LNCaP clone FGC (cell line): ENCODE data around the gene HAPLN1.

Experiments used
- DNase-seq: peaks from one replicate; pipeline ENCODE4 v3.0.0-alpha.2; 2011; ENCODE audit warnings: low read depth
- H3K4me3 ChIP-seq: 2 replicates; pipeline ENCODE4 v1.5.1; 2011; ENCODE audit warnings: mild to moderate bottlenecking, low read depth, low read length, control low read depth
- TF ChIP-seq, protein P1 (sequence below): IDR thresholded peaks from 2 replicates; pipeline ENCODE4 v1.5.1; 2012; ENCODE audit warnings: mild to moderate bottlenecking; ENCODE audit not compliant: control insufficient read depth, insufficient read depth; ENCODE audit errors: extremely low read depth

The HAPLN1 gene

DNA sequence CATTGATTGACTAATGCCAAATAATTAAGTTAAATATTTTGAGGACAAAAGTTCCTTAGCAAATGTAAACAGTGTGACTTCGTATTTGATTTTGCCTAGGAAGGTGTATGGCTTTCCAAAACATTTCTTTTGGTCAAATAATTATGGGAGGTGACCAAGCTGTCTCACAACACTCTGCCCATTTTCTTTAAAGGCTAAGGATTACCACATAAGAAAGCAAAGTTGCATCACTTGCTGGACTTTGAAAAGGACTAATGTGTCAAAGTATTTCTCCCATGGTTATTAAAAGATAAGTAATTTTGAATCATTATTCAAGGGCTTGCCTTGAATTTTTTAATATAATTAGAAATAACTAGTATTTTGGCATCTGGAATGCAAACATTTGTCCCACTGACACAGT lies 74.7 kb downstream of the HAPLN1 start:
- H3K4me3 ChIP-seq: no peak overlapping the region
- TF ChIP-seq, protein P1, sequence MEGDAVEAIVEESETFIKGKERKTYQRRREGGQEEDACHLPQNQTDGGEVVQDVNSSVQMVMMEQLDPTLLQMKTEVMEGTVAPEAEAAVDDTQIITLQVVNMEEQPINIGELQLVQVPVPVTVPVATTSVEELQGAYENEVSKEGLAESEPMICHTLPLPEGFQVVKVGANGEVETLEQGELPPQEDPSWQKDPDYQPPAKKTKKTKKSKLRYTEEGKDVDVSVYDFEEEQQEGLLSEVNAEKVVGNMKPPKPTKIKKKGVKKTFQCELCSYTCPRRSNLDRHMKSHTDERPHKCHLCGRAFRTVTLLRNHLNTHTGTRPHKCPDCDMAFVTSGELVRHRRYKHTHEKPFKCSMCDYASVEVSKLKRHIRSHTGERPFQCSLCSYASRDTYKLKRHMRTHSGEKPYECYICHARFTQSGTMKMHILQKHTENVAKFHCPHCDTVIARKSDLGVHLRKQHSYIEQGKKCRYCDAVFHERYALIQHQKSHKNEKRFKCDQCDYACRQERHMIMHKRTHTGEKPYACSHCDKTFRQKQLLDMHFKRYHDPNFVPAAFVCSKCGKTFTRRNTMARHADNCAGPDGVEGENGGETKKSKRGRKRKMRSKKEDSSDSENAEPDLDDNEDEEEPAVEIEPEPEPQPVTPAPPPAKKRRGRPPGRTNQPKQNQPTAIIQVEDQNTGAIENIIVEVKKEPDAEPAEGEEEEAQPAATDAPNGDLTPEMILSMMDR: no peak
- DNase-seq: no peak

DNA sequence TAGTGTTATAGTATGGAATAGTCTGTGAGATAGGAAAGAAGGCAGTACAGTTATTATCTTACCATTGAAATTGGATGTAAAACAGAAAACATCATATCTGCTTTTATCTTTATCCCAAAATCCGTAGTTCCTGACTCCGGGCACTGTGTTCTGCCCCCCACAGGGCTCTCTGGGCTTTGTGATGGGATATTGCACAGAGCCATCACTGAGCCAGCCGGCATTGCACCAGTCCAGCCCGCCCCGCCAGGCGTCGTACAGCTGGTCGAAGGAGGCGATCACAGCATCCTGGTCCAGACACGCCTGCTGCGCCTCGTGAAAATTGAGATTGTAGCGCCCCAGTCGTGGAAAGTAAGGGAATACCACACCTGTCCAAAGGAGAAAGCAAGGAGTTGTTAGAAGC lies 76.4 kb downstream of the HAPLN1 start:
- TF ChIP-seq, protein P1: no peak

DNA sequence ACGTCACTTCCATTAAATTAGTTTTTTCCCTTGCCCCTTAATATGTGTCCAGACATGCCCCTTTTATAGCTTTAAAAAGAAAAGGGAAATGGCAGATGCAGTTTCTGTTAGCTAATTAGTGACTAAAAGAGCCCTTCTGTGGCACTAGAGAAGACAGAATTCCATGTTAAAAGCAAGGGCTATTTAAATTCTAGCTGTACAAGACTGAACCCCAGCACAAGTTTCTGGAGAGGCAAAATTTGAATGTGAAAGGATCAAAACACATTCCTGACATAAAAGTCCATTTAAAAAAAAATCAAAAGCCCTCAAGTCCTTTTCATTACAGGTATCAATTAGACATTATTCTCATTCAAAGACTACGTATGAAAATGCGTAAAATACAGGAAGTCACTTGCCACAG lies 78.7 kb downstream of the HAPLN1 start:
- DNase-seq: no peak
- H3K4me3 ChIP-seq: no peak overlapping the region
- TF ChIP-seq, protein P1: no peak

More for the DNA sequence above, 76.4 kb downstream of the HAPLN1 start:
- H3K4me3 ChIP-seq: no peak overlapping the region
- DNase-seq: no peak

DNA sequence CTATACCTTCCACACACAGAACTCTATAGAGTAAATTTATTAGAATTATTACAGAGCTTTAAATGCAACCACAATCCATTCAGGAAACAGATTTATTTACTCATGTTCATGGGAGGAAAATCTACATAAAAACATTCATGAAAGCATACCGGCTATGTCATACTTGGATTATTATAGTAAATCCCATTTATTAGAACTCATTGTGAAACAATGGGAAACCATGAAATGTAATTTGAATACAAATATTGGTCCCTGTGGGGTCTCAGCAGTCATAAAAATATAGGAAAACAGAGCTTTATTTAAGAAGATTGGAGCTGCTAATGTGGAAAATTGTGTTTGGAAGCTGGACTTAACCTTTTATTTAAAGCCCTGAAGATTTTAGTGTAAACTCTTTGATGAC lies 80.7 kb downstream of the HAPLN1 start:
- no peak overlapping the region for H3K4me3 ChIP-seq
- TF ChIP-seq, protein P1: no peak
- DNase-seq: no peak

DNA sequence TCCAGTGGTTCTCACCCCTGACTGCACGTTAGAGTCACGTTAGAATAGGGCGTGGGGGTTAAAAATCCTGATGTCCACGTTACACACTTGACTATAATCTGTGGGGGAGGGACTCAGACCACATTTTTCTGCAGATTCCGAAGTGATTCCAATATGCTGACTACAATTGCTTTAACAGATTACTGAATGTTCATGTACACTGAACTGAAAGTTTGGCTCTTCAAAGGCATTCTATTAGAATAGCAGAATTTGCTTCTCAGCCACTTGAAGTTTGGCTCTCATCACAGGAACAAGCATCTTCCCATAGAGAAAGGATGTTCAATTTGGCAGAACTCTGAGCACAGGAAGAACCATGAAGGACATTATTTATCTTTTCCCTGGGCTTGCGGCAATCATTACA lies 84.5 kb downstream of the HAPLN1 start:
- TF ChIP-seq, protein P1: no peak
- no peak overlapping the region for H3K4me3 ChIP-seq
- no peak for DNase-seq

DNA sequence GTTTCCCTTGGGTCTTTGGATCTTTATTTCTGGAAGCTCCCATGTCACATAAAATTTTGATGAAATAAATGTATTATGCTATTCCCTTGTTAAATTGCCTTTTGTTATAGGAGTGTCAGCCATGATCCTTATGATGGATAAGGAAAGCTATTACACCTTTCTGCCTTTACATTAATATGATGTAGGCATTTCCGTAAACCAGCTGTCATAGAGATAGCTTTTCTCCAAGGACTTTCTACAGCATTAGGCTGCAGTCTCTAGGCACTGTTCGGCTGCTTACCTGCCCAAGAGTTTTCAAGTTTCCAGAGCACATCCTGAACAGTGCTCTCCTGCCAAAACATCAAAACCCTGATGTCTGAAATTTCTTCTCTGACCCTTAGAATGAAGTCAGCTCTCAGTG lies 87.4 kb downstream of the HAPLN1 start:
- TF ChIP-seq, protein P1: no peak
- no peak for DNase-seq
- H3K4me3 ChIP-seq: no peak overlapping the region

DNA sequence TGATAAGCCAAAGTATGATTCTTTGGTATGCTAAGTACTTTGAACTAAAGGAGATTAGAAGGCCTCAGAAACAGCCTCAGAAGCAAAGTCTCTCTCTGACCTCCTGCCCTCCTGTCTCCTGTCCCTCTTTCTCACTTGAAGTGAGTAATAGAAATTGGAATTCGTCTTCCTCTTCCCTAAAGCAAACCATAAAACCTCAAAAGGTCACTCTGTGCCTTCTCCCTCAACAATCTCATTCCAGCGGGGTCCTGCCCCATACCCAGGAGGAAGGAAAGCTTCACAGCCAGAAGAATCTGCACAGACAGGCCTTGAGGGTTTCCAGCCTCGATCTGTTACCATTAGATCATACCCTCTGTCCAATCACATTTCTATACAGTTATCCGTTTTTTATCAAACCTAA lies 87.8 kb downstream of the HAPLN1 start:
- DNase-seq: no peak
- TF ChIP-seq, protein P1: no peak
- H3K4me3 ChIP-seq: no peak overlapping the region
